ENCODE results near the gene KCNH1.

- TF ChIP-seq GATA3 (IDR thresholded peaks at IDR 0.05; ENCODE audit: low read depth, low read length): no peak
- no peak for TF ChIP-seq GATA2 (IDR thresholded peaks at IDR 0.05; ENCODE audit: low read depth, low read length)
These were observed 225.7 kb downstream of the KCNH1 start for GRCh38 chr1:210908257-210908656.
